ENCODE measurements around the gene DPP6. TPM values are rescaled to one million over a fixed set of nuclear protein-coding genes. Genes with fewer than 3 reads are reported as not detected.
A peak's percentile ranks its signal among the peaks of the same experiment; 100 is the strongest.

DPP6 gene
- total RNA-seq, 1 donor from 2014 or later, result not detected

DNA sequence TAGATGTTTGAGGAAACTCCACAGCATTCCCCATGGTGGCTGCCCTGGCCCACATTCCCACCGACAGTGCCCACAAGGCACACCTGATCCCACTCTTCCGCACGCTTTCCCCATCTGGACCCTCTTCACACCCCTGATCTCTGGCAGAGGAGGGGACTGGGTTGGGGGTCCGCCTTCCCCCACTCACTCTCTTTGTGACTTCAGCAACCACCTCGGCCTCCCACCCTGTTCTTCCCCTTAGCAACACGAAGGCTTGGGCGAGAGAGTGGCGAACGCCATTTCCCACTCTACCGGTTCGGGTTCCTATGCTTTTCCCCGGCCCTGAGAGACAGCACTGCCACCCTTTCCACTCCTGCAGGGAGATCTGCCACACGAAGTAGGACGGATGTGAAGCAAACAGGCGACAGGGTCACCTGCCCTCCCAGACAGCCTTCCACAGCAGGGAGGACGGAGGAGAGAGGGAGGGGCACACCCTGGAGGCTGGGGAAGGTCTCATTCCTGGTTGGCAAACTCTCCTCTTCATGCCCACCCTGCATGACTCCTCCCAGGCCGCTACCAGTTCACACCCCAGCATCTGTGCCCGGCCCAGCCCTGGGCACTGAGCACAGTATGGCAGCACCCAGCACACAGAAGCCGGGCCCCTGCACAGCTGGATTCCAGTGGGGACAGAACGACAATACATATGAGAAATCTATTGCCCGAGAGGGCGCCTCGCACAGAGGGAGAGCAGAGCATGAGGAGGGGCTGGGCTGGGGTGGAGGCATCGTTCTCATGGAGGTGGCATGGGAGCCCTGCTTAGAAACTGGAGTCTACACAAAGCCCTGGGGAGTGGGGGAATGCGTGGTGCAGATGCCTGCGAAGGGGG is 857.3 kb downstream of the DPP6 start:
- no peaks in the 10 kb centered on the region for H3K9me3 Mint-ChIP-seq
- intact Hi-C loops (cut with micrococcal nuclease), result loop anchor here (5.0 kb wide), 1 partner anchor 43 kb away; no protein-coding TSS in a partner anchor
- H3K4me3 Mint-ChIP-seq (ENCODE audit: low read depth), result no peak overlapping the region
- no peak overlapping the region for H3K27ac Mint-ChIP-seq
- no peaks in the 10 kb centered on the region for H3K36me3 Mint-ChIP-seq (ENCODE audit: low read depth)
- DNase-seq (ENCODE audit: low spot score), result no peak
- H3K4me1 Mint-ChIP-seq (ENCODE audit: low read depth), result peaks cover 6% of the 10 kb centered on the region
- H3K27me3 Mint-ChIP-seq (ENCODE audit: low read depth), result peaks cover 4% of the 10 kb centered on the region

DNA sequence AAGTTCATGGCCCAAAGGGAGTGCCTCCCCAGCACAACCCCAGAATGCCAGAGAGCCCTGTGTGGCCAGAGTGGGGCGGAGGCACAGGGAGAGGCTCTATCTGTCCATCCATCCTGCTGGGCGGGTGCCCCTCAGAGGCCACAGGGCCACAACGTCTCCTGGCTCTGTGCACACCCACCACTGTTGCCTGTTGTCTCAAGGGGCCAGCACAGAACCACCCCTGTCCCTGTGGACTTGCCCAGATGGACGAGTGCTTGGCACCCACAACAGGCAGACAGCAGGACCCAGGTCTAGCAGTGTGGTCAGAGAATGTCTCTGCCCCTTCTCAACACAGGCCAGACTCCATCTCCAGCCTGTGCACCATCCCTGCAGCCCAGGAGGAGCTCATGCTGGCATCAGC is 857.9 kb downstream of the DPP6 start:
- Mint-ChIP-seq H3K4me1 (ENCODE audit: low read depth) (peaks cover 6% of the 10 kb centered on the region), H3K4me3 (ENCODE audit: low read depth) (no peak overlapping the region), H3K27ac (no peak overlapping the region), H3K27me3 (ENCODE audit: low read depth) (peaks cover 6% of the 10 kb centered on the region), H3K9me3 (no peaks in the 10 kb centered on the region), H3K36me3 (ENCODE audit: low read depth) (no peaks in the 10 kb centered on the region)
- no peak for DNase-seq (ENCODE audit: low spot score)
- intact Hi-C loops (cut with micrococcal nuclease), result loop anchor here (5.0 kb wide), 1 partner anchor 42 kb away; no protein-coding TSS in a partner anchor

- no peaks in the 10 kb centered on the region for H3K36me3 Mint-ChIP-seq (ENCODE audit: low read depth)
- peaks cover 6% of the 10 kb centered on the region for H3K4me1 Mint-ChIP-seq (ENCODE audit: low read depth)
- H3K27ac Mint-ChIP-seq, result no peak overlapping the region
- H3K9me3 Mint-ChIP-seq, result no peaks in the 10 kb centered on the region
- H3K4me3 Mint-ChIP-seq (ENCODE audit: low read depth), result no peak overlapping the region
- intact Hi-C loops (cut with micrococcal nuclease), result loop anchor here (5.0 kb wide), 1 partner anchor 41 kb away; no protein-coding TSS in a partner anchor
- H3K27me3 Mint-ChIP-seq (ENCODE audit: low read depth), result peaks cover 9% of the 10 kb centered on the region
- no peak for DNase-seq (ENCODE audit: low spot score)
These were observed 858.8 kb downstream of the DPP6 start for GRCh38 chr7:154910977-154911376.

DNA sequence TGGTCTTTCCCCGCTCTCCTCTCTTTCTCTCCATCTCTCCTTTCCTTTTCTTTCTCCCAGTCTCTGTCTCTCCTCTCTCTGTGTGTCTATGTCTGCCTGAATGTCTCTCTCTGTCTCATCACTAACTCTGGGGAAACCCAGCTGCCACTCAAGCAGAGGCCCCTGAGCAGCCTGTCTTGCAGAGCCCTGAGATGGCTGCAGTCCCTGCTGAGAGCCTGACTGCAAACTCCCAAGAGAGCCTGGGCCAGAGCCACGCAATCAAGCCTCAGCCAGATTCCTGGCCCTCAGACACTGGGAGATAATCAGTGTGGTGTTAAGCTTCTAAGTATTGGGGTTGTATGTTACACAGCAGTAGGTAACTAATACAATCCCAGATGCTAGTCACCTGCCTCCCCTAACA is 859.2 kb downstream of the DPP6 start:
- peaks cover 9% of the 10 kb centered on the region for H3K27me3 Mint-ChIP-seq (ENCODE audit: low read depth)
- intact Hi-C loops (cut with micrococcal nuclease), result loop anchor here (5.0 kb wide), 1 partner anchor 41 kb away; no protein-coding TSS in a partner anchor
- no peak overlapping the region for H3K4me3 Mint-ChIP-seq (ENCODE audit: low read depth)

GRCh38 chr7:154911862-154912455 is 859.8 kb downstream of the DPP6 start:
- DNase-seq (ENCODE audit: low spot score), result no peak
- H3K27ac Mint-ChIP-seq, result no peak overlapping the region
- H3K36me3 Mint-ChIP-seq (ENCODE audit: low read depth), result no peaks in the 10 kb centered on the region
- H3K27me3 Mint-ChIP-seq (ENCODE audit: low read depth), result peaks cover 9% of the 10 kb centered on the region
- no peak overlapping the region for H3K4me3 Mint-ChIP-seq (ENCODE audit: low read depth)
- H3K4me1 Mint-ChIP-seq (ENCODE audit: low read depth), result peaks cover 6% of the 10 kb centered on the region
- H3K9me3 Mint-ChIP-seq, result no peaks in the 10 kb centered on the region
- intact Hi-C loops (cut with micrococcal nuclease), result loop anchor here (5.0 kb wide), 1 partner anchor 40 kb away; no protein-coding TSS in a partner anchor

More for the DNA sequence above, 859.2 kb downstream of the DPP6 start:
- no peak overlapping the region for H3K27ac Mint-ChIP-seq
- no peaks in the 10 kb centered on the region for H3K9me3 Mint-ChIP-seq
- peaks cover 6% of the 10 kb centered on the region for H3K4me1 Mint-ChIP-seq (ENCODE audit: low read depth)
- no peaks in the 10 kb centered on the region for H3K36me3 Mint-ChIP-seq (ENCODE audit: low read depth)
- no peak for DNase-seq (ENCODE audit: low spot score)

DNA sequence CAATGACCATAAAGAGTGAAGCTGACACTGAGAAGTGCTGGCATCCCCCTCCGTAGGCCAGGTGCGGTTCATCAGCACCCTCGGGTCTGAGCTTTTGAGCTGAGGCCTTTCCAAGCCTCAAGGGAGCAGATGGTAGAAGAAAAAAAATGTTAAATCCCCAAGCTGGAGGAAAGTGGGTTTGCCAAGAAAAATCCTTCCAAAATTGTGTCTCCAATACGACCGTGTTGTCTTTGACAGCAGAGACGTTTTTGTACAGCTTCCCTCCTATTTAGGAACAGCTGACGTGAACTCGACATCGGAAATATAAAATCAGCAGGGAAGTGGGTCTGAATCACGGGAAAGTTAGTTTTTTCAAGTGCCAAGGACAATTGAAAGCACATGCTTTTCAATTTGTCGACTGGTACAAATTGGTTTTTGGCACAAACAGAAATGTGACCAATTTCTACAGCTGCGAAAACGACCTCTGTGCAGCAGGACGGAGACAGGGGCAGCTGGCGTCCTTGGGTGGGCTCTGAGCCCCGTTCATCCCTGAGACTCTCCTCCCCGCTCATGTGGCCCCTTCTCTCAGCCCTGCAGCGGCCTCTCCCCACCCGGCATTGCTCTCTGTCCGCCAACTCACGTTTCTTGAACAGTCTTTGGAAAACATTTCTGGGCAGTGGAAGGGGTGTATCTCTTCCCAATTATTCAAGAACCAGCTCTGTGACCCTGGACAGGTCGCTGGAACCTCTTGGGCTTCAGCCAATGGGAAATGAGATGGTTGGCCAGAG is 860.9 kb downstream of the DPP6 start:
- no peaks in the 10 kb centered on the region for H3K36me3 Mint-ChIP-seq (ENCODE audit: low read depth)
- intact Hi-C loops (cut with micrococcal nuclease), result loop anchor here (5.0 kb wide), 1 partner anchor 39 kb away; no protein-coding TSS in a partner anchor
- H3K27me3 Mint-ChIP-seq (ENCODE audit: low read depth), result peaks cover 9% of the 10 kb centered on the region
- no peaks in the 10 kb centered on the region for H3K9me3 Mint-ChIP-seq
- peaks cover 4% of the 10 kb centered on the region for H3K4me1 Mint-ChIP-seq (ENCODE audit: low read depth)
- H3K27ac Mint-ChIP-seq, result no peak overlapping the region
- DNase-seq (ENCODE audit: low spot score), result no peak
- H3K4me3 Mint-ChIP-seq (ENCODE audit: low read depth), result no peak overlapping the region

- H3K36me3 Mint-ChIP-seq (ENCODE audit: low read depth), result no peaks in the 10 kb centered on the region
- H3K4me1 Mint-ChIP-seq (ENCODE audit: low read depth), result peaks cover 3% of the 10 kb centered on the region
- intact Hi-C loops (cut with micrococcal nuclease), result loop anchor here (5.0 kb wide), 1 partner anchor 39 kb away; no protein-coding TSS in a partner anchor
- H3K27me3 Mint-ChIP-seq (ENCODE audit: low read depth), result peaks cover 9% of the 10 kb centered on the region
- H3K9me3 Mint-ChIP-seq, result no peaks in the 10 kb centered on the region
- H3K4me3 Mint-ChIP-seq (ENCODE audit: low read depth), result peak overlapping the region; percentile 52
- H3K27ac Mint-ChIP-seq, result no peak overlapping the region
- peak; percentile 73 for DNase-seq (ENCODE audit: low spot score)
These were observed 861.6 kb downstream of the DPP6 start for GRCh38 chr7:154913638-154914307.

DNA sequence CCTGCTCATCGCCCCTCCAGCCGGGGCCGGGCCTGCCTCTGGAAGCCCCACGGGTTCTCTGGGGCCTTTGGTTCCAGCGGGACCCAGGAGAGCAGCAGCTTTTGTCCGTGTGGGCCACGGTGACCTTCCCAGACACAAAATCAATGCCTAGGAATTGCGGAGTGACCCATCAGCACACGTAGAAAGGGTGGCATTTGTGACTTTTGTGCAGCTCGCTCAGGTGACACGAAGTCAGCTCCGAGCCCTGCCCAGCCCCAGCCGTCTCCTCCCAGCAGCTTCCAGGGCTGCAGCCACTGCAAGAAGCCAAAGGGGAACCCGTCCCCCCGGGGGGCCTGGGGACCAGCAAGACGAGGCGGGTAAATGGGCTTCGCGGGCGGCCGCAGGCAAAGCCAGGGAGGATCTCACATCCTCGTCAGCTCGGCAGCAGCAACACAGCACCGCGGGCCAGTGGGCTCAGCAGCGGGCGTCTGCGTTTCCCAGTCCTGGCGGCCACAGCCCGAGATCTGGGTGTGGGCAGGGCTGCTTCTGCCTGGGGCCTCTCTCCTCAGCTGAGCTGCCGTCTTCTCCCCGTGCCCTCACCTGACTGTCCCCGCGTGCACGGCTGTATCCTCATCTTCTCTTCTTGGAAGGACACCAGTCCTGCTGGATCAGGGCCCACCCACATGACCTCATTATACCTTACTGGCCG is 862.3 kb downstream of the DPP6 start:
- no peak for DNase-seq (ENCODE audit: low spot score)
- H3K9me3 Mint-ChIP-seq, result no peaks in the 10 kb centered on the region
- H3K36me3 Mint-ChIP-seq (ENCODE audit: low read depth), result no peaks in the 10 kb centered on the region
- no peak overlapping the region for H3K4me3 Mint-ChIP-seq (ENCODE audit: low read depth)
- no peak overlapping the region for H3K27ac Mint-ChIP-seq
- H3K4me1 Mint-ChIP-seq (ENCODE audit: low read depth), result peaks cover 3% of the 10 kb centered on the region
- intact Hi-C loops (cut with micrococcal nuclease), result loop anchor here (5.0 kb wide), 1 partner anchor 38 kb away; no protein-coding TSS in a partner anchor
- H3K27me3 Mint-ChIP-seq (ENCODE audit: low read depth), result peaks cover 9% of the 10 kb centered on the region

DNA sequence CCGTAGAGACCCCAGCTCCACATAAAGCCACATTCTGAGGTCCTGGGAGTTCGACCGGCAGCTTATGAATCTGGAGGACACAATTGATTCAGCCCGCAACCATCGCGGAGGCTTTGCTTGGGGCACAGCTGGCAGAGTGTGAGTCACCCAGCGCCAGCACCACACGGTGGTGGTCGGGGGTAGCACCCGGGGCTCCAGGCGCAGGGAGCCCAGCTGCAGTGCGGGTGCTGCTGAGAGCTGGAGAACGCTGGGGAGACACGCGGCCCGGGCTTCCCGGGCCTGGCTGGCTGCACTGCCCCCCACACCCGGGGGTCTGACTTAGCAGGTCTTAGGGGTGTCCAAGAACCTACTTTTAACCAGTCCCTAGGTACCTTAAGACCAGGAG is 862.8 kb downstream of the DPP6 start:
- no peak for DNase-seq (ENCODE audit: low spot score)
- Mint-ChIP-seq H3K4me1 (ENCODE audit: low read depth) (peaks cover 3% of the 10 kb centered on the region), H3K27ac (no peak overlapping the region), H3K27me3 (ENCODE audit: low read depth) (peaks cover 9% of the 10 kb centered on the region), H3K36me3 (ENCODE audit: low read depth) (no peaks in the 10 kb centered on the region), H3K4me3 (ENCODE audit: low read depth) (no peak overlapping the region), H3K9me3 (no peaks in the 10 kb centered on the region)
- intact Hi-C loops (cut with micrococcal nuclease), result loop anchor here (5.0 kb wide), 1 partner anchor 37 kb away; no protein-coding TSS in a partner anchor

DNA sequence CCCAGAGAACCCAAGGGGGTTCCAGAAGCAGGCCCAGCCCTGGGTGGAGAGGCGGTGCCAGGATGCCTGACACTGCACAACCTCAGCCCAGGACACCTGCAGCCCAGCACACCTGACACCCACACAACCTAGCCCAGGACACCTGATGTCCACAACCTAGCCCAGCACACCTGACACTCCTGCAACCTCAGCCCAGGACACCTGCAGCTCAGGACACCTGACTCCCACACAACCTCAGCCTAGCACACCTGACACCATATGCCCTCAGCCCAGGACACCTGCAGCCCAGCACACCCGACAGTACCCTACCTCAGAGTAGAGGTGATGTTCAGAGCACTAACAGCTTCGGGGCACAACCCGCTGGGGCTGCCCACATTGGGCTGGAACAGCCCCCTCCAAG is 863.4 kb downstream of the DPP6 start:
- peaks cover 9% of the 10 kb centered on the region for H3K27me3 Mint-ChIP-seq (ENCODE audit: low read depth)
- peaks cover 3% of the 10 kb centered on the region for H3K4me1 Mint-ChIP-seq (ENCODE audit: low read depth)
- H3K9me3 Mint-ChIP-seq, result no peaks in the 10 kb centered on the region
- no peaks in the 10 kb centered on the region for H3K36me3 Mint-ChIP-seq (ENCODE audit: low read depth)
- intact Hi-C loops (cut with micrococcal nuclease), result no loop called here
- no peak overlapping the region for H3K27ac Mint-ChIP-seq
- H3K4me3 Mint-ChIP-seq (ENCODE audit: low read depth), result no peak overlapping the region
- no peak for DNase-seq (ENCODE audit: low spot score)

- DNase-seq (ENCODE audit: low spot score), result no peak
- Mint-ChIP-seq H3K4me3 (ENCODE audit: low read depth) (no peak overlapping the region), H3K4me1 (ENCODE audit: low read depth) (peaks cover 3% of the 10 kb centered on the region), H3K27me3 (ENCODE audit: low read depth) (peaks cover 9% of the 10 kb centered on the region), H3K36me3 (ENCODE audit: low read depth) (no peaks in the 10 kb centered on the region), H3K9me3 (no peaks in the 10 kb centered on the region), H3K27ac (no peak overlapping the region)
- intact Hi-C loops (cut with micrococcal nuclease), result no loop called here
These were observed 864.2 kb downstream of the DPP6 start for GRCh38 chr7:154916381-154916780.

Data from activated T-helper 2 cell treated with anti-CD3 and anti-CD28 coated beads, Interferon-gamma antibody, Interleukin-2, Interleukin-4, amounts not matched to agents 10 μg/mL and 5 μg/mL and 100 μg/mL, durations not matched to agents 14 hours and 24 hours and 36 hours (primary cell).